RWPE2 (cell line): ENCODE results near the gene SIRT6.
A peak's percentile ranks its signal among the peaks of the same experiment; 100 is the strongest.

Experiments
- ATAC-seq: fragments of 200-7000 bp; cut with Tn5 transposase; 3 replicates; pipeline ENCODE4 v1.9.1; 2021; ENCODE audit warnings: low read depth
- DNase-seq: peaks from one replicate; pipeline ENCODE4 v3.0.0-alpha.2; 2020; ENCODE audit warnings: low spot score
- H3K27ac ChIP-seq: fragments of 450-650 bp; 2 replicates; pipeline ENCODE4 v1.5.1; 2017; ENCODE audit warnings: mild to moderate bottlenecking; ENCODE audit not compliant: poor library complexity, severe bottlenecking
- H3K27me3 ChIP-seq: fragments of 250-450 bp; sonication (Bioruptor Pico); 2 replicates; pipeline ENCODE4 v1.5.1; 2021; ENCODE audit warnings: mild to moderate bottlenecking, moderate library complexity; ENCODE audit not compliant: insufficient read depth, poor library complexity, severe bottlenecking
- H3K36me3 ChIP-seq: fragments of 250-450 bp; sonication (Bioruptor Pico); 2 replicates; pipeline ENCODE4 v1.5.1; 2020; ENCODE audit warnings: low read depth, mild to moderate bottlenecking, moderate library complexity
- H3K4me1 ChIP-seq: fragments of 250-450 bp; sonication (Bioruptor Pico); 2 replicates; pipeline ENCODE4 v1.5.1; 2021; ENCODE audit warnings: mild to moderate bottlenecking, moderate library complexity; ENCODE audit not compliant: insufficient read depth, poor library complexity, severe bottlenecking
- H3K4me3 ChIP-seq: fragments of 250-450 bp; sonication (Bioruptor Pico); 2 replicates; pipeline ENCODE4 v1.5.1; 2021; ENCODE audit warnings: mild to moderate bottlenecking, moderate library complexity; ENCODE audit not compliant: severe bottlenecking
- H3K9me3 ChIP-seq: fragments of 250-450 bp; sonication (Bioruptor Pico); 2 replicates; pipeline ENCODE4 v1.5.1; 2021; ENCODE audit warnings: mild to moderate bottlenecking, moderate library complexity; ENCODE audit not compliant: severe bottlenecking
- TF ChIP-seq, protein P1 (sequence below): fragments of 450-650 bp; IDR thresholded peaks from one replicate; pipeline ENCODE4 v1.5.1; 2017; ENCODE audit warnings: mild to moderate bottlenecking, moderate library complexity; ENCODE audit not compliant: poor library complexity, severe bottlenecking

SIRT6 gene

DNA sequence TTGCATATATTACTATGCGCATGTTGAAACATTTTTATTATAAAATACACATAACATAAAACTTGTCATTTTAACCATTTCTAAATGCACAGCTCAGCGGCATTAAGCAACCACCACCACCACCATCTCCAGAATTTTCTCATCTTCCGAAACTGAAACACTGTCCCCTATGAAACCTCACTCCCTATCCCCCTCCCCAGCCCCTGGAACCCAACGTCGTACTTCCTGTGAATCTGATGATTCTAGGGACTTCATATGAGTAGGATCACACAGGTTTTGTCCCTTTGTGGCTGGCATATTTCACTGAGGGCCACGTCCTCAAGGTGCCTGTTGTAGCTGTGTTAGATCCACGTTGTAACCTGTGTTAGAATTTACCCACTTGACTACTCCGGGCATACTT lies 57.7 kb downstream of the SIRT6 start:
- peak overlapping the region; percentile 62 for H3K27ac ChIP-seq
- ATAC-seq (no peak), DNase-seq (no peak)
- no peaks in the 10 kb centered on the region for H3K4me1 ChIP-seq
- TF ChIP-seq, protein P1, sequence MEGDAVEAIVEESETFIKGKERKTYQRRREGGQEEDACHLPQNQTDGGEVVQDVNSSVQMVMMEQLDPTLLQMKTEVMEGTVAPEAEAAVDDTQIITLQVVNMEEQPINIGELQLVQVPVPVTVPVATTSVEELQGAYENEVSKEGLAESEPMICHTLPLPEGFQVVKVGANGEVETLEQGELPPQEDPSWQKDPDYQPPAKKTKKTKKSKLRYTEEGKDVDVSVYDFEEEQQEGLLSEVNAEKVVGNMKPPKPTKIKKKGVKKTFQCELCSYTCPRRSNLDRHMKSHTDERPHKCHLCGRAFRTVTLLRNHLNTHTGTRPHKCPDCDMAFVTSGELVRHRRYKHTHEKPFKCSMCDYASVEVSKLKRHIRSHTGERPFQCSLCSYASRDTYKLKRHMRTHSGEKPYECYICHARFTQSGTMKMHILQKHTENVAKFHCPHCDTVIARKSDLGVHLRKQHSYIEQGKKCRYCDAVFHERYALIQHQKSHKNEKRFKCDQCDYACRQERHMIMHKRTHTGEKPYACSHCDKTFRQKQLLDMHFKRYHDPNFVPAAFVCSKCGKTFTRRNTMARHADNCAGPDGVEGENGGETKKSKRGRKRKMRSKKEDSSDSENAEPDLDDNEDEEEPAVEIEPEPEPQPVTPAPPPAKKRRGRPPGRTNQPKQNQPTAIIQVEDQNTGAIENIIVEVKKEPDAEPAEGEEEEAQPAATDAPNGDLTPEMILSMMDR = no peak
- peaks cover 4% of the 10 kb centered on the region; the same call in 1 of the 2 replicates for H3K36me3 ChIP-seq
- H3K27me3 ChIP-seq = no peaks in the 10 kb centered on the region
- H3K9me3 ChIP-seq = no peaks in the 10 kb centered on the region
- peak overlapping the region; percentile 68 for H3K4me3 ChIP-seq
